ENCODE results near the gene ATOSA.

GRCh38 chr15:52682200-52682599 is 3.0 kb upstream of the ATOSA start:
- TF ChIP-seq FOXP4 (CRISPR knock-in tag; IDR thresholded peaks at IDR 0.05) (no peak), USF1 (CRISPR knock-in tag; IDR thresholded peaks at IDR 0.05) (no peak), FOXK1 (CRISPR knock-in tag; IDR thresholded peaks at IDR 0.05) (no peak), CTCF (IDR thresholded peaks at IDR 0.05) (no peak), ARID4B (CRISPR knock-in tag; IDR thresholded peaks at IDR 0.05; ENCODE audit: borderline replicate concordance) (no peak)
